OCI-LY7 (cell line): ENCODE results near the gene MALL.

Experiments
- EZH2phosphoT487 ChIP-seq: fragments of 200-600 bp; sonication (generic); IDR thresholded peaks from 2 replicates; pipeline ENCODE4 v1.6.1; 2018; ENCODE audit warnings: low read depth, borderline replicate concordance, mild to moderate bottlenecking, mixed run types, antibody characterized with exemption, low read length, moderate library complexity, mixed read lengths
- TF ChIP-seq, protein P1 (sequence below): fragments of 200-600 bp; sonication (generic); conservative IDR thresholded peaks from 2 replicates; pipeline ENCODE4 v1.5.1; 2014; ENCODE audit warnings: mild to moderate bottlenecking, antibody characterized with exemption, low read length, moderate library complexity, mixed read lengths

DNA sequence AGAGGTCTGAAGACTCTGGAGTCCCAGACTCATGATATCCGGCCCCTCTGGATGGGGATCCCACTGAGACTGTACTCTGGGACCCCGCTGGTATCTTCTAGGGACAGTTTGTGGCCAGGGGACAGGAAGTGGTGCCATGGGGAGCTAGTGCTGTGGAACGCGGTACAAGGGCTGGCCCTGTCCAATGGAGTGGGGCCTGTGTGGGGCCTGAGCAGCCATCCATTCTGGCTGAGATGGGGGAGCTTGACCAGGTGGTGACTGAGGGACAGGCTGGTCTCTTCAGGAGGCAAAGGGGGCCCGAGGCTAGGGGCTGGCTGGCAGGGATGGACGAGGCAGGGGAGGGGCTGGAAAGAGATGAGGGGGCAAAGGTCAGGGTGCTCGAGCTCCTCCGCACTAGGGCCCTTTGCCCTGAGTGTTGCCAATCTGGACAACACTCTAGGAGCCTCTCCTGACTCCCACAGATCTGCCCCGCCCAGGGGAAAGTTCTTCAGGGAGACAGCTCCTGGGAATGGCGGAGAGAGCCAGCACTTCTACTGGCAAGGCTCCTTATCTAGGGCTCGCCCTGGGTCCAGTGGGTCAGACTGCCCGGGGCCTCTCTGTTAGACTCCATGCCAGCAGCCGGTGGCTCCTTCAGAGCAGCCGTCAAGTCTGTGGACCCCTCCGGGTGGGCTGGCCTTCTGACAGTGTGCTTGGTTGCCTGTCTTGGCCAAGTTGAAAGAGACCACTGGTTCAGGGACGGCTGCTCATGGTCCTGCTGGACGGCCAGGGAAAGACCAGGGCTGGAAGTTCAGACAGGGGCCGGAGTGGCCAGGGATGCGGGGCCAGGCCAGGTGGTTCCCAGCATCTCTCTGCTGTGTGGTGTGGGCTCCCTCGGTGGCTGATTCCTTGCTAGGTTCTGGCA lies 12.3 kb downstream of the MALL start:
- TF ChIP-seq, protein P1, sequence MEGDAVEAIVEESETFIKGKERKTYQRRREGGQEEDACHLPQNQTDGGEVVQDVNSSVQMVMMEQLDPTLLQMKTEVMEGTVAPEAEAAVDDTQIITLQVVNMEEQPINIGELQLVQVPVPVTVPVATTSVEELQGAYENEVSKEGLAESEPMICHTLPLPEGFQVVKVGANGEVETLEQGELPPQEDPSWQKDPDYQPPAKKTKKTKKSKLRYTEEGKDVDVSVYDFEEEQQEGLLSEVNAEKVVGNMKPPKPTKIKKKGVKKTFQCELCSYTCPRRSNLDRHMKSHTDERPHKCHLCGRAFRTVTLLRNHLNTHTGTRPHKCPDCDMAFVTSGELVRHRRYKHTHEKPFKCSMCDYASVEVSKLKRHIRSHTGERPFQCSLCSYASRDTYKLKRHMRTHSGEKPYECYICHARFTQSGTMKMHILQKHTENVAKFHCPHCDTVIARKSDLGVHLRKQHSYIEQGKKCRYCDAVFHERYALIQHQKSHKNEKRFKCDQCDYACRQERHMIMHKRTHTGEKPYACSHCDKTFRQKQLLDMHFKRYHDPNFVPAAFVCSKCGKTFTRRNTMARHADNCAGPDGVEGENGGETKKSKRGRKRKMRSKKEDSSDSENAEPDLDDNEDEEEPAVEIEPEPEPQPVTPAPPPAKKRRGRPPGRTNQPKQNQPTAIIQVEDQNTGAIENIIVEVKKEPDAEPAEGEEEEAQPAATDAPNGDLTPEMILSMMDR: no peak
- TF ChIP-seq EZH2phosphoT487: no peak
